AG09309 (cell line): Measurements from ENCODE around the gene RPUSD1.
"Not testable (repeated sequence)": the region's sequence is repeated elsewhere in the genome, so short reads cannot be mapped to it uniquely, and the experiment has no call there.

Experiments used
- DNase-seq: peaks from one replicate; pipeline ENCODE4 v3.0.0-alpha.2; 2010; ENCODE audit warnings: low read depth
- H3K4me3 ChIP-seq: 2 replicates; pipeline ENCODE4 v1.5.1; 2011; ENCODE audit warnings: mild to moderate bottlenecking, low read depth, low read length, moderate library complexity; ENCODE audit not compliant: control insufficient read depth
- TF ChIP-seq, protein P1 (sequence below): IDR thresholded peaks from 2 replicates; pipeline ENCODE4 v1.5.1; 2011; ENCODE audit warnings: mild to moderate bottlenecking, low read depth, low read length, inconsistent platforms; ENCODE audit not compliant: insufficient read depth, control insufficient read depth; ENCODE audit errors: missing control alignments

Gene RPUSD1

DNA sequence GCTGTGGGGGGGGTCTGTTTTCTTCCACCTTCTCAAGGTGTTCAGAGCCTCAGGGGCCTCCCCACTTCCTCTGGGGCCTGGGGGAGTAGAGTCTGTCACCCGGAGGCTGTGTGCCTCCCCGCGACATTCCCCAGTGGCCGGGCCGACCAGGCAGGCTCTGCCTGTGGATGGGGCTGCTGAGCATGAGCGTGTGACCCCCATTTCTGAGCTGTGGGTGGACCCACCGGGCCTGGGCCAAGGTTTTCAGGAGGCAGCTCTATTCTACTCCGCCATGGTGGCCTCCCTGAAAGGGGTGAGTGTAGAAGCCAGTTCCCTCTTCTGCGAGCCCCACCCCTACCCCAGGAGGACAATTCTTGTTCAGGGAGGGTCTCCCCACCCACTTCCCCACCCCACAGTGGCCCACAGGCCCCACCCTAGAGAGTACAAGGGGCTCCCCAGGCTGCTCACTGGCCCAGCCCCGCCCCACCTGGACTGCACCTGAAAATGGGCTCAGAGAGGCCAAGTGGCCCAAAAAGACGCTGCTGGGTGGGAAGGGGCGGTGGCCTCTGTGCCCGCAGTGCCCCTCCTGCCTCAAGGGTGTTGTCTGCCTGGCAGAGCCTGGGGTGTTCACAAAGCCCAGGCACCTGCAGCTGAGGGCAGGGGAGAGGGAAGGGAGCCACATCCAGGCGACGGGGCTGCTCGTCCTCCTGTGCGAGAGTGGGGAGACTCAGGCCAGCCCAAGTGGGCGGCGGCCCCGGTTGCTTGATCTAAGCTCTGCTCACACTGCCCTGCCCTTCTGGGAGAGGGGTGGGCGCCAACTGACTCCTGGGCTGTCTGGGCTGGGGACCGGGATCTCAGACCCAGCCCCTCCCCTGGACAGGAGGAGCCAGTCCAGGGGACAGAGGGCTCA lies 26.3 kb downstream of the RPUSD1 start:
- H3K4me3 ChIP-seq = no peak overlapping the region
- no peak for DNase-seq
- TF ChIP-seq, protein P1, sequence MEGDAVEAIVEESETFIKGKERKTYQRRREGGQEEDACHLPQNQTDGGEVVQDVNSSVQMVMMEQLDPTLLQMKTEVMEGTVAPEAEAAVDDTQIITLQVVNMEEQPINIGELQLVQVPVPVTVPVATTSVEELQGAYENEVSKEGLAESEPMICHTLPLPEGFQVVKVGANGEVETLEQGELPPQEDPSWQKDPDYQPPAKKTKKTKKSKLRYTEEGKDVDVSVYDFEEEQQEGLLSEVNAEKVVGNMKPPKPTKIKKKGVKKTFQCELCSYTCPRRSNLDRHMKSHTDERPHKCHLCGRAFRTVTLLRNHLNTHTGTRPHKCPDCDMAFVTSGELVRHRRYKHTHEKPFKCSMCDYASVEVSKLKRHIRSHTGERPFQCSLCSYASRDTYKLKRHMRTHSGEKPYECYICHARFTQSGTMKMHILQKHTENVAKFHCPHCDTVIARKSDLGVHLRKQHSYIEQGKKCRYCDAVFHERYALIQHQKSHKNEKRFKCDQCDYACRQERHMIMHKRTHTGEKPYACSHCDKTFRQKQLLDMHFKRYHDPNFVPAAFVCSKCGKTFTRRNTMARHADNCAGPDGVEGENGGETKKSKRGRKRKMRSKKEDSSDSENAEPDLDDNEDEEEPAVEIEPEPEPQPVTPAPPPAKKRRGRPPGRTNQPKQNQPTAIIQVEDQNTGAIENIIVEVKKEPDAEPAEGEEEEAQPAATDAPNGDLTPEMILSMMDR = no peak

DNA sequence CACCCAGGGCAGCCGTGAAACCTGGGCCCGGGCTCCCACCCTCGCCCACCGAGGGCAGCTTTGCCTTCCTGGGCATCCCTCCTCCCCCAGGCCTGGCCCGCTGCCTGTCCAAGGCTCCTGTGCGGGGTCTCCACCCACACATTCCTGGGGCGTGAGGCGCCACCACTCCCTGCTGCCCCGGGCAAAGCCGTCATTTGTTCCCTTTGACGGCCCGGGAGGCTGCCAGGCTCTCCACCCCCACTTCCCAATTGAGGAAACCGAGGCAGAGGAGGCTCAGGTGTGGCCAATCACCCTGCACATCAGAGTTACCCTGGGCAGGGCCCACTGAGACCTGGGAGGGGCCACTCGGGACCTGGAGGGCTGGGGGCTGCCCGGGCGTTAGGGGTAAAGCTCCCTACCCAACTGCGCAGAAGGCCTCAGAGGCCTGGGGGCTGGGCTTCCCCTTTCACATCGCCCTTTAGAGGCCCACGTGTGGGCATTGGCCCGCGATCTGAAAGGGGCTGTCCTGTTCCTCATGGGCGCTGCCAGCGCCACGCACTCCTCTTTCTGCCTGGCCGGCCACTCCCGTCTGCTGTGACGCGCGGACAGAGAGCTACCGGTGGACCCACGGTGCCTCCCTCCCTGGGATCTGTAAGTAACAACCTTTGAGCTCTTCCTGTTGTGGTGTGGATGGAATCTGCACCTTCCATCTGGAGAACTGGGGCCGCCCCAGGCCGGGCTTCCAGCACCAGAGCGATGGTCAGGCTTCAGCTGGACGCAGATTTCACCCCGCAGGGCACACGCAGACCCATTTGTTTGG lies 27.4 kb downstream of the RPUSD1 start, which contains the start of gene MSLN:
Gene MSLN (plus strand): TSS at position 190 of the 799 bp plus-strand sequence. CDS start 1,947 bp downstream, outside the sequence.
- DNase-seq = no peak
- TF ChIP-seq, protein P1 = no peak
- H3K4me3 ChIP-seq = no peak within 1 kb of the TSS

DNA sequence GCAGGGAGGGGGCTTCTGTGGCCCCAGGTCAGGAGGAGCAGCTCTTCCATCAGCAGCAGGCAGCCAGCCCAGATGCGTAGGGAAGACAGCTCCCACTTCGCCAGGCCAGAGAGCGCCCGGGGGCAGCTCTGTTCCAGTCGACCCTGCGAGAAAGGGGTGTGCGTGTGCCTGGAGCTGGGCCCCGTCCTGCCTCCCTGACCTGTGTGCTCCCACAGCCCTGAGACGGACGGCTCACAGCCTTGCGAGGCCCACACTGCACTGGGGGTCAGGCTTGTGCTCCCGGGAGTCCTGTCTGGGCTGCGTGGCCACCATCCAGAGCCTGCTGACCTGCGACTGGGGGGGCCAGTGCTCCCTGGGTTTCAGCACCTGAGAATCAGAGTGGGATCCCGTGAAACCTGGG lies 28.1 kb downstream of the RPUSD1 start:
- no peak for DNase-seq
- TF ChIP-seq, protein P1 = no peak
- H3K4me3 ChIP-seq = no peak overlapping the region

DNA sequence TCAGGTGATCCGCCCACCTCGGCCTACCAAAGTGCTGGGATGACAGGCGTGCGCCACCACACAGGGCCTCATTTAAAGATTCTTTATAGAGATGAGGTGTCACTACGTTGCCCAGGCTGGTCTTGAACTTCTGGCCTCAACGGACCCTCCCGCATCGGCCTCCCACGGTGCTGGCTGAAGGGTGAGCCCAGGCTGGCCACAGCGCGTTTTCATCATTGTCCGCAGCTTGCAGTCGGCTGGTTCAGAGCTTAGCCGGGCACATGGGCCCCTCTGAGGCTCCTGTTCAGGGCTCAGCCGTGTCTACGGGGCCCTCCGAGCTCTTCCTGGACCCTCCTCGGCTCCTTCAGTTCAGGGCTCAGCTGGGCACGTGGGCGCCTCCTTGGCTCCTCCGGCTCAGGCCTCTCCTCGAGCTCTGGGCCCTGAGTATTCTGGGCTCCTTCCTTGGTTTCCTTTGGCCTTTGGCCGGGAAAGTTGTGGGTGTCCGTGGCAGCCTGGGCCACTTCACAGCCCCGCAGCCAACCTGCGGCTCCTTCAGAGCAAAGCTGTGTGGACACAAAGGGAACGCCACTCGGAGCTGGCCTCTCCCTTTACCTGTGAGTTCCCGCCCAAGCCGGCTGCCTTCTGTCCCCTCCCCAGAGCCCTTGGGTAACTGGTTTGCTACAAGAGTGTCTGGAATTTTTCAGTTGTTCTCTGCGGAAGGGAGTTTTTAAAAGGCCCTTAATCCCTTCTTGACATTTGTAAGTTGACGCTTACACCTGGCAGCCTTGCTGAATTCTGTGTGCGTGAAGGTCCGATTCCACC lies 28.9 kb downstream of the RPUSD1 start:
- no peak overlapping the region for H3K4me3 ChIP-seq
- no peak for DNase-seq
- TF ChIP-seq, protein P1 = no peak

DNA sequence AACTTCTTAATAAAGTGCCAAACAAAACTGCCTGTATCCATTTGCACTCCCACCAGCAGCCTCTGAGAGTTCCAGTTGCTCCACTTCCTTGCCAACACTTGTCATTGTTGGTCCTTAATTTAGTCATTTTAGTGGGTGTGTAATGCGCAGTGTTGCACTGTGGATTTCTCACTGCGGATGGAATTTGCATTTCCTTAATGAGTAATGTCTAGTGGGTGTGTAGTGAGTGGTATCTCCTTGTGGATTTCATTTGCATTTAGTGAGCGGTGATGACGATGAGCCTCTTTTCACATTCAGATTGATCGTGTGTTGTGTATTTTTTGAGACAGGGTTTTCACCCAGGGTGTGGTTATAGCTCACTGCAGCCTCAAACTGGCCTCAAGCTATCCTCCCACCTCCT lies 31.8 kb downstream of the RPUSD1 start:
- H3K4me3 ChIP-seq = no peak overlapping the region
- TF ChIP-seq, protein P1 = no peak
- no peak for DNase-seq

DNA sequence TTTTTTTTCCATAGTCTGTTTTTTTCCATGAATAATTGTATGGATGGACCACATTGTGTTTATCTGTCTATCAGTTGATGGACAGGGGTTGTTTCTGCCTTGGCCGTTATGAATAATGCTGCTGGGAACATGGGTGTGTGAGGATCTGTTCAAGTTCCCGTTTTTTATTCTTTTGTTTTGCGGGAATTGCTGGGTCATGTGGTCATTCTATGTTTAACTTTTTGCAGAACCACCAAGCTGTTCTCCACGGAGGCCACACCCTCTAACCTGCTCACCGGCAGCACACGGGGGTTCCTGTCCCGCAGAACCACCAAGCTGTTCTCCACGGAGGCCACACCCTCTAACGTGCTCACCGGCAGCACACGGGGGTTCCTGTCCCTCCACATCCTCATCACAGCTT lies 33.5 kb downstream of the RPUSD1 start:
- TF ChIP-seq, protein P1 = no peak
- H3K4me3 ChIP-seq = no peak overlapping the region
- no peak for DNase-seq

DNA sequence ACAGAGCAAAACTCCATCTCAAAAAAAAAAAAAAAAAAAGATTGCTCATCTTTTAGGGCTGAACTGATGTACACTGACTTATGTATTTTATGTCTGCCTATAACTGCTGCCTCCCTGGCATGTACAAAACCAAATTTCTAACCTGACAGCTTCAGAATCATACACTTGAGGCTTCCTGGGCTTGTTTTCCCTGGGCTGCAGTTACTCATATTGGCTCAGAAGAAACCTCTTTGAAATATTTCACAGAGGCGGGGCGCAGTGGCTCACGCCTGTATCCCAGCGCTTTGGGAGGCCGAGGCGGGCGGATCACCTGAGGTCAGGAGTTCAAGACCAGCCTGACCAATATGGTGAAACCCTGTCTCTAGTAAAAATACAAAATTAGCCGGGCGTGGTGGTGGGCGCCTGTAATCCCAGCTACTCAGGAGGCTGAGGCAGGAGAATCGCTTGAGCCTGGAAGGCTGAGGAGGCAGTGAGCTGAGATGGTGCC lies 34.0 kb downstream of the RPUSD1 start:
- H3K4me3 ChIP-seq, DNase-seq: not testable (repeated sequence)
